ENCODE measurements around the gene CAMKMT. TPM values are rescaled to one million over a fixed set of nuclear protein-coding genes. Genes with fewer than 3 reads are reported as not detected.

The CAMKMT gene
- total and polyA plus RNA-seq, 9 of the 15 experiments (the other 6 are each of a cell fraction or from before 2014, with no cell fraction given): 1.6 to 15.3 (median 7.4) TPM

GRCh38 chr2:44817673-44818335 lies 456.1 kb downstream of the CAMKMT start:
- WGBS (ENCODE audit: insufficient coverage, low coverage, missing lambda C conversion rate): 0% methylated on average over 2 of the region's 2 CpGs
- in situ Hi-C loops (cut with MboI): no loop called here
- no TSS peak for BruUV-seq (replicated peaks)
- ChIA-PET POLR2A (interaction anchor here (0.6 kb wide), 1 partner anchor 35 kb away, joined by 4 read pairs; no protein-coding TSS in a partner anchor), CTCF (ENCODE audit: low intra/inter-chr PET ratio) (no interaction called here)
- Histone ChIP-seq H3K36me3 (ENCODE audit: control insufficient read depth, insufficient read depth, low read length) (no peaks in the 10 kb centered on the region), H3K9me3 (replicated peaks; ENCODE audit: control insufficient read depth, insufficient read depth, low read depth, low read length) (no peaks in the 10 kb centered on the region), H3K9me1 (ENCODE audit: control insufficient read depth, insufficient read depth, low read length) (no peaks in the 10 kb centered on the region), H2AFZ (ENCODE audit: low read depth, low read length) (no peak overlapping the region), H3K4me2 (ENCODE audit: insufficient read depth, low read length) (no peak overlapping the region), H3K27me3 (ENCODE audit: control insufficient read depth in 2 of 2, insufficient read depth in 2 of 2, low read length in 2 of 2) (peaks cover 0 to 15% of the 10 kb centered on the region in 2 experiments; a peak in 3 of 5 replicates), H3K4me3 (no peak overlapping the region), H3K79me2 (ENCODE audit: control insufficient read depth, insufficient read depth, low read length) (no peaks in the 10 kb centered on the region), H4K20me1 (replicated peaks; ENCODE audit: control insufficient read depth, insufficient read depth, low read length) (no peaks in the 10 kb centered on the region), H3K27ac (ENCODE audit: extremely low read depth, low read depth, low read length) (no peak overlapping the region), H3K4me1 (replicated peaks in 1 of 2; ENCODE audit: control insufficient read depth in 2 of 2, insufficient read depth in 2 of 2, low read length in 2 of 2) (no peaks in the 10 kb centered on the region), H3K9ac (ENCODE audit: insufficient read depth in 1 of 2, low read depth in 2 of 2, low read length in 2 of 2) (no peak overlapping the region)
- DNase-seq (ENCODE audit: extremely low read depth in 1 of 4, low spot score in 3 of 4): no peak
- no peak for FAIRE-seq
- intact Hi-C loops (cut with micrococcal nuclease): no loop called here
- TF ChIP-seq ZNF263 (CRISPR knock-in tag; IDR thresholded peaks at IDR 0.05; ENCODE audit: borderline replicate concordance): no peak
- ATAC-seq: no peak

GRCh38 chr2:44819061-44819460 lies 457.3 kb downstream of the CAMKMT start:
- intact Hi-C loops (cut with micrococcal nuclease): no loop called here
- no peak overlapping the region for H3K27ac ChIP-seq (ENCODE audit: extremely low read depth, low read depth, low read length)
- H3K9me3 ChIP-seq (replicated peaks; ENCODE audit: control insufficient read depth, insufficient read depth, low read depth, low read length): no peaks in the 10 kb centered on the region
- H3K79me2 ChIP-seq (ENCODE audit: control insufficient read depth, insufficient read depth, low read length): no peaks in the 10 kb centered on the region
- no TSS peak for BruUV-seq (replicated peaks)
- in situ Hi-C loops (cut with MboI): no loop called here
- H3K4me2 ChIP-seq (ENCODE audit: insufficient read depth, low read length): no peak overlapping the region
- TF ChIP-seq HDAC2 (IDR thresholded peaks at IDR 0.05) (no peak), KHSRP (IDR thresholded peaks at IDR 0.05) (no peak), THRB (CRISPR knock-in tag; conservative IDR thresholded peaks at IDR 0.05) (no peak), CBX3 (IDR thresholded peaks at IDR 0.05; ENCODE audit: borderline replicate concordance in 1 of 2, low read length in 2 of 2) (no peak), GABPB2 (CRISPR knock-in tag; conservative IDR thresholded peaks at IDR 0.05) (no peak), ZNF551 (CRISPR knock-in tag; IDR thresholded peaks at IDR 0.05) (no peak)
- TF ChIP-seq, protein P1, sequence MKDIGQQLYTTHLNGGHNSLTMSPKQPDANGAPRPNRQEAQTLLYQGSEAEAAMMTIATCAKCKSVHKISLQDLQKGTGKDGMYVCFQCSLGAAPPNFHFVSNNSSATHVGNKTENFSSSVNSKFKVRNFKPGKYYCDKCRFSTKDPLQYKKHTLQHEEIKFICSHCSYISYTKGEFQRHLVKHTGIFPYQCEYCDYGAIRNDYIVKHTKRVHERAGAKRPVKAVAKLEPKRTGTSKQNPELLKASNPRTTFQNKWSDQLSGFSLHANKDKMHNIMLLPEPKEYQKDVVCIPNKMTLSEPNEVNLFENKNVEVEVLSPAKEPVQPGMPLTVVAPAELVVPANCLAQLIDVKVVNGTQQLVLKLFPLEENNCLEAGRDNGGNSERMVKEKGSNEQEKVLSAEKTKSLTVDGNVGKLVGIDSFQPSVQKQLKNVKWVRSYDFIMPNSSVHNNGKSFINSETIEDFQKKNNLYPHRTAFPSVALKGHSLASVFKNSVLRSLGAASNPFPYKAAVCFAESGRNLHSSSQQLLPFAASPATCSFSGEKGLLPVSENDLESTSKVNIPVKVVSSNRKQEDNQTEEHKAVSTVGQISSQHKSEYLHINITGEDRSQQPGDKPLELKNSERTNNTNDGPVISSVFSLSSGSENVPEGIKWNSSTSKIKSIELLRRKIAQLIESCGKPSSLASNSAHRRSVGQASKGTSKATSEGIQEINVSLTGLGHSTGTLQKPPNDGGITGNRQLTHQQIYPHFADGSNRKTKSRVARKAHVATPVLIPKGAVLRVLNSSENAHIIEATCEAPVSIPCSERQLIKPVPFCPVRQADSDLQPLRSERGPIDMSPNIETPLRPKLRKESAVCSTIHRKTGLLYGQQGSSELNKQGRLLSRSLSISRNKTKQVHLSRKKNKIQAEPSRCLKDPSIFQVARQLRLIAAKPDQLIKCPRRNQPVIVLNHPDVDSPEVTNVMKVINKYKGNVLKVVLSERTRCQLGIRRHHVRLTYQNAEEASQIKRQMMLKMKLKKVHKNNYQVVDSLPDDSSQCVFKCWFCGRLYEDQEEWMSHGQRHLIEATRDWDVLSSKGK (CRISPR knock-in tag; IDR thresholded peaks at IDR 0.05): no peak
- no peaks in the 10 kb centered on the region for H3K36me3 ChIP-seq (ENCODE audit: control insufficient read depth, insufficient read depth, low read length)
- no peak overlapping the region for H3K9ac ChIP-seq (ENCODE audit: insufficient read depth in 1 of 2, low read depth in 2 of 2, low read length in 2 of 2)
- no peak for DNase-seq (ENCODE audit: extremely low read depth in 1 of 4, low spot score in 3 of 4)
- no peak overlapping the region for H3K4me3 ChIP-seq
- H3K9me1 ChIP-seq (ENCODE audit: control insufficient read depth, insufficient read depth, low read length): no peaks in the 10 kb centered on the region
- 0% methylated on average over 4 of the region's 5 CpGs for WGBS (ENCODE audit: insufficient coverage, low coverage, missing lambda C conversion rate)
- no peaks in the 10 kb centered on the region for H3K4me1 ChIP-seq (replicated peaks in 1 of 2; ENCODE audit: control insufficient read depth in 2 of 2, insufficient read depth in 2 of 2, low read length in 2 of 2)
- ChIA-PET CTCF (ENCODE audit: low intra/inter-chr PET ratio) (interaction anchor here (0.5 kb wide), 1 partner anchor 963 kb away, joined by 3 read pairs; no protein-coding TSS in a partner anchor), POLR2A (no interaction called here)
- no peak for FAIRE-seq
- H4K20me1 ChIP-seq (replicated peaks; ENCODE audit: control insufficient read depth, insufficient read depth, low read length): no peaks in the 10 kb centered on the region
- peaks cover 0 to 14% of the 10 kb centered on the region in 2 experiments; a peak in 3 of 5 replicates for H3K27me3 ChIP-seq (ENCODE audit: control insufficient read depth in 2 of 2, insufficient read depth in 2 of 2, low read length in 2 of 2)
- ATAC-seq: no peak
- no peak overlapping the region for H2AFZ ChIP-seq (ENCODE audit: low read depth, low read length)
